H1 (cell line): ENCODE measurements around the gene MMP7. TPM values are rescaled to one million over a fixed set of nuclear protein-coding genes. Genes with fewer than 3 reads are reported as not detected.

Experiments
- CTCF ChIA-PET: fragments of 300-600 bp; sonication (Branson Sonifier 250); formaldehyde crosslinking; loops from one replicate; lab custom pipeline; 2021; ENCODE audit not compliant: partially characterized antibody; lab: Charles Lee
- POLR2A ChIA-PET: fragments of 300-600 bp; sonication (Branson Sonifier 250); formaldehyde crosslinking; loops from one replicate; lab custom pipeline; 2021; ENCODE audit warnings: inconsistent platforms; ENCODE audit not compliant: partially characterized antibody; lab: Charles Lee
- DNase-seq, 2 experiments: peaks; one replicate each; pipeline versions ENCODE4 v3.0.0 to v3.0.0-alpha.2; 2010 to 2022; ENCODE audit warnings: low spot score in 2 of 2, low read depth in 1 of 2, mixed read lengths in 1 of 2
- FAIRE-seq: peaks from 2 replicates; lab custom pipeline; 2011; peaks lifted over from hg19 to GRCh38; lab: Jason Lieb, UNC
- H2AFZ ChIP-seq: 2 replicates; pipeline ENCODE4 v1.8.1; 2012; ENCODE audit warnings: low read length, inconsistent platforms
- H2AK5ac ChIP-seq: 2 replicates; pipeline ENCODE4 v1.6.1; 2013; ENCODE audit warnings: low read depth, low read length
- H2BK120ac ChIP-seq: replicated peaks from 2 replicates; pipeline ENCODE3; 2013; ENCODE audit warnings: low read depth, low read length, inconsistent platforms
- H2BK12ac ChIP-seq: 2 replicates; pipeline ENCODE4 v1.6.1; 2013; ENCODE audit warnings: low read depth, low read length
- H2BK15ac ChIP-seq: 2 replicates; pipeline ENCODE4 v1.6.1; 2013; ENCODE audit warnings: low read length
- H2BK20ac ChIP-seq: 2 replicates; pipeline ENCODE4 v1.6.1; 2013; ENCODE audit warnings: low read length
- H2BK5ac ChIP-seq: 2 replicates; pipeline ENCODE4 v1.6.1; 2013; ENCODE audit warnings: low read depth, low read length
- H3K14ac ChIP-seq: 2 replicates; pipeline ENCODE4 v1.6.1; 2013; ENCODE audit warnings: inconsistent platforms; ENCODE audit not compliant: insufficient read length
- H3K18ac ChIP-seq: 2 replicates; pipeline ENCODE4 v1.6.1; 2013; ENCODE audit warnings: low read length; ENCODE audit errors: extremely low read depth
- H3K23ac ChIP-seq: 2 replicates; pipeline ENCODE4 v1.6.1; 2013; ENCODE audit warnings: inconsistent platforms; ENCODE audit not compliant: insufficient read length
- H3K23me2 ChIP-seq: 2 replicates; pipeline ENCODE4 v1.6.1; 2013; ENCODE audit warnings: low read depth, low read length
- H3K27ac ChIP-seq: 2 replicates; pipeline ENCODE4 v1.6.1; 2011; ENCODE audit warnings: low read depth, low read length, inconsistent platforms
- H3K27me3 ChIP-seq, 4 experiments: replicated peaks in 1 of 4; 1 replicate in 1 of 4; 2 replicates in 3 of 4; pipeline versions ENCODE4 v1.6.1 to v1.8.1; 2011 to 2013; ENCODE audit warnings: low read length in 3 of 4, mild to moderate bottlenecking in 3 of 4, inconsistent platforms in 2 of 4, mixed read lengths in 2 of 4, moderate library complexity in 1 of 4; ENCODE audit not compliant: control insufficient read depth in 3 of 4, insufficient read depth in 3 of 4; ENCODE audit errors: extremely low read depth in 1 of 4
- H3K36me3 ChIP-seq, 4 experiments: 2 replicates each; pipeline versions ENCODE4 v1.6.1 to v1.8.1; 2011 to 2013; ENCODE audit warnings: mild to moderate bottlenecking in 4 of 4, low read length in 3 of 4, moderate library complexity in 2 of 4, control low read depth in 1 of 4, inconsistent platforms in 1 of 4; ENCODE audit not compliant: insufficient read depth in 4 of 4, control insufficient read depth in 2 of 4
- H3K4ac ChIP-seq: replicated peaks from 2 replicates; pipeline ENCODE3; 2013; ENCODE audit warnings: low read length, low read depth, mixed read lengths, inconsistent platforms; ENCODE audit not compliant: insufficient read length
- H3K4me1 ChIP-seq, 4 experiments: replicated peaks in 1 of 4; 1 replicate in 1 of 4; 2 replicates in 3 of 4; pipeline versions ENCODE4 v1.6.1 to v1.8.1; 2011 to 2013; ENCODE audit warnings: low read length in 3 of 4, inconsistent platforms in 2 of 4, mixed read lengths in 1 of 4; ENCODE audit not compliant: insufficient read depth in 4 of 4, control insufficient read depth in 3 of 4
- H3K4me2 ChIP-seq, 2 experiments: 2 replicates each; pipeline versions ENCODE4 v1.6.1 to v1.8.1; 2011 to 2013; ENCODE audit warnings: low read depth in 2 of 2, low read length in 2 of 2, control low read depth in 1 of 2, inconsistent platforms in 1 of 2, mild to moderate bottlenecking in 1 of 2; ENCODE audit not compliant: insufficient read depth in 1 of 2
- H3K4me3 ChIP-seq, 4 experiments: fragments of 200-600, 300-600 bp in 1 of 4; sonication (generic), shearing (Covaris generic), sonication (Bioruptor Twin) in 1 of 4; 2 replicates each; pipeline versions ENCODE4 v1.5.1 to v1.8.1; 2011 to 2016; ENCODE audit warnings: low read length in 4 of 4, low read depth in 3 of 4, control low read depth in 2 of 4, inconsistent platforms in 2 of 4, mild to moderate bottlenecking in 2 of 4, mixed read lengths in 1 of 4, moderate library complexity in 1 of 4; ENCODE audit not compliant: insufficient read depth in 2 of 4; ENCODE audit errors: extremely low read depth in 1 of 4
- H3K56ac ChIP-seq: replicated peaks from 2 replicates; pipeline ENCODE3; 2013; ENCODE audit warnings: low read depth, mild to moderate bottlenecking, mixed read lengths, low read length, inconsistent platforms; ENCODE audit not compliant: insufficient read length
- H3K79me1 ChIP-seq: 2 replicates; pipeline ENCODE4 v1.6.1; 2013; ENCODE audit warnings: low read depth, low read length, control low read depth
- H3K79me2 ChIP-seq, 2 experiments: 2 replicates each; pipeline versions ENCODE4 v1.6.1 to v1.8.1; 2012 to 2013; ENCODE audit warnings: low read length in 2 of 2, mild to moderate bottlenecking in 2 of 2, inconsistent platforms in 1 of 2; ENCODE audit not compliant: insufficient read depth in 2 of 2, control insufficient read depth in 1 of 2
- H3K9ac ChIP-seq, 4 experiments: replicated peaks in 1 of 4; 1 replicate in 1 of 4; 2 replicates in 3 of 4; pipeline versions ENCODE4 v1.6.1 to v1.8.1; 2011 to 2013; ENCODE audit warnings: low read depth in 3 of 4, low read length in 3 of 4, control low read depth in 2 of 4, mild to moderate bottlenecking in 2 of 4, moderate library complexity in 2 of 4, inconsistent platforms in 1 of 4; ENCODE audit errors: extremely low read depth in 1 of 4
- H3K9me3 ChIP-seq, 2 experiments: 2 replicates each; pipeline versions ENCODE4 v1.6.1 to v1.8.1; 2012 to 2013; ENCODE audit warnings: mild to moderate bottlenecking in 2 of 2, moderate library complexity in 2 of 2, control low read depth in 1 of 2, inconsistent platforms in 1 of 2, low read depth in 1 of 2, low read length in 1 of 2, mixed read lengths in 1 of 2; ENCODE audit not compliant: insufficient read depth in 2 of 2
- H4K20me1 ChIP-seq, 2 experiments: replicated peaks in 1 of 2; 2 replicates each; pipeline versions ENCODE3 to v1.8.1; 2011 to 2013; ENCODE audit warnings: inconsistent platforms in 2 of 2, low read length in 2 of 2, mild to moderate bottlenecking in 1 of 2; ENCODE audit not compliant: insufficient read depth in 2 of 2, control insufficient read depth in 1 of 2
- H4K5ac ChIP-seq: 2 replicates; pipeline ENCODE4 v1.6.1; 2013; ENCODE audit warnings: low read length, low read depth, mixed read lengths, inconsistent platforms; ENCODE audit not compliant: insufficient read length
- H4K8ac ChIP-seq: 2 replicates; pipeline ENCODE4 v1.8.0; 2013; ENCODE audit warnings: mild to moderate bottlenecking, moderate library complexity, low read length, inconsistent platforms; ENCODE audit not compliant: insufficient read depth; ENCODE audit errors: extremely low read depth
- H4K91ac ChIP-seq: replicated peaks from 2 replicates; pipeline ENCODE3; 2013; ENCODE audit warnings: low read length, mixed read lengths, inconsistent platforms; ENCODE audit not compliant: insufficient read length
- MAFK ChIP-seq: IDR thresholded peaks from 2 replicates; pipeline ENCODE4 v1.6.1; 2012; ENCODE audit warnings: low read depth, mild to moderate bottlenecking, improper control_type of control experiment, low read length
- SIRT6 ChIP-seq: IDR thresholded peaks from one replicate; pipeline ENCODE4 v1.7.1; 2012; ENCODE audit warnings: low read length, inconsistent platforms
- SP2 ChIP-seq: IDR thresholded peaks from 2 replicates; pipeline ENCODE4 v1.6.1; 2012; ENCODE audit warnings: mild to moderate bottlenecking, low read length, inconsistent platforms
- TCF12 ChIP-seq: IDR thresholded peaks from 2 replicates; pipeline ENCODE4 v1.6.1; 2011; ENCODE audit warnings: low read depth, mild to moderate bottlenecking, low read length
- TEAD4 ChIP-seq: IDR thresholded peaks from 2 replicates; pipeline ENCODE4 v1.6.1; 2012; ENCODE audit warnings: low read depth, low read length, inconsistent platforms, mixed read lengths
- WGBS, 2 experiments: shearing (Covaris generic) in 1 of 2; methylation state at CpG; one replicate each; pipeline versions ENCODE4 v1.1.6 to v1.1.7; 2013 to 2015; ENCODE audit warnings: low lambda C conversion rate in 2 of 2, mixed read lengths in 2 of 2, inconsistent platforms in 1 of 2, low coverage in 1 of 2, missing lambda C conversion rate in 1 of 2; ENCODE audit not compliant: insufficient replicate concordance in 2 of 2, insufficient coverage in 1 of 2, insufficient read length in 1 of 2; ENCODE audit errors: extremely low coverage in 1 of 2, missing lambda C conversion rate in 1 of 2; 5-methylcytosine and 5-hydroxymethylcytosine counted together
- polyA plus RNA-seq, 7 experiments: library from polyadenylated mRNA; depleted of rRNA in 3 of 7; stranded (reverse) in 5 of 7; unstranded in 2 of 7; fragments of >200 nt in 5 of 7; fragments of 200-250 nt in 2 of 7; gene quantifications; 1 replicate in 5 of 7; 2 replicates in 1 of 7; 4 replicates in 1 of 7; pipeline versions ENCODE4 v1.2.1 to v1.2.3, GENCODE V29; 2011 to 2013; ENCODE audit warnings: missing spikeins in 2 of 7, mixed read lengths in 2 of 7
- total RNA-seq: library from RNA; stranded (reverse); fragmentation: NEBNext Ultra II Directional; extraction: Animal tissue kit (Norgen Biotek cat#: 25700); gene quantifications from 2 replicates; pipeline ENCODE4 v1.2.1, GENCODE V29; 2021

MMP7 gene
- total and polyA plus RNA-seq, 2 of the 8 experiments (the other 6 are each of a cell fraction or from before 2014, with no cell fraction given): not detected

- Histone ChIP-seq H3K27me3 (no peaks in the 10 kb centered on the region), H4K91ac (no peak overlapping the region), H3K4me3 (no peak overlapping the region), H2BK120ac (no peak overlapping the region), H2AK5ac (no peak overlapping the region), H3K56ac (no peak overlapping the region), H3K9ac (no peak overlapping the region), H2BK5ac (no peak overlapping the region), H3K4ac (no peak overlapping the region), H3K4me2 (no peak overlapping the region), H2BK20ac (no peak overlapping the region), H3K79me2 (no peaks in the 10 kb centered on the region), H3K27ac (no peak overlapping the region), H4K8ac (no peak overlapping the region), H2BK15ac (no peak overlapping the region), H3K14ac (no peak overlapping the region), H3K18ac (no peak overlapping the region), H3K79me1 (no peaks in the 10 kb centered on the region), H2BK12ac (no peak overlapping the region), H2AFZ (no peak overlapping the region), H4K5ac (no peak overlapping the region), H3K23me2 (no peaks in the 10 kb centered on the region), H3K4me1 (peaks cover 0 to under 1% (median 0%) of the 10 kb centered on the region in 4 experiments; a peak in 1 of 7 replicates), H3K36me3 (no peaks in the 10 kb centered on the region), H3K9me3 (no peaks in the 10 kb centered on the region), H4K20me1 (no peaks in the 10 kb centered on the region), H3K23ac (no peak overlapping the region)
- no peak for TF ChIP-seq SP2
- TF ChIP-seq TEAD4: no peak
- no peak for TF ChIP-seq TCF12
- TF ChIP-seq MAFK: no peak
- no peak for TF ChIP-seq SIRT6
- 75% methylated on average over 1 of the region's 1 CpG; no CpG with 5 or more reads in 1 of the 2 experiments for WGBS, 2 experiments
- ChIA-PET CTCF (interaction anchor here (0.6 to 2.6 kb wide), 5 partner anchors 11 to 202 kb away, joined by 3 to 8 read pairs (median 5); no protein-coding TSS in a partner anchor), POLR2A (no interaction called here)
- FAIRE-seq (no peak), DNase-seq (no peak)
Observed at GRCh38 chr11:102544594-102544993, 14.0 kb upstream of the MMP7 start.
